Placental epithelial cell (primary cell): ENCODE data around the gene PBRM1. TPM values are rescaled to one million over a fixed set of nuclear protein-coding genes. Genes with fewer than 3 reads are reported as not detected.

Source experiments
- small RNA-seq: library from RNA; depleted of rRNA; stranded (forward); fragments of <200 nt; gene quantifications from one replicate; pipeline ENCODE3, GENCODE V24; 2012
- total RNA-seq: library from RNA; depleted of rRNA; stranded (reverse); fragments of >200 nt; gene quantifications from 2 replicates; pipeline ENCODE4 v1.2.3, GENCODE V29; 2012

Gene PBRM1
- total RNA-seq, result 70.3 and 83.8 TPM in 2 replicates

DNA sequence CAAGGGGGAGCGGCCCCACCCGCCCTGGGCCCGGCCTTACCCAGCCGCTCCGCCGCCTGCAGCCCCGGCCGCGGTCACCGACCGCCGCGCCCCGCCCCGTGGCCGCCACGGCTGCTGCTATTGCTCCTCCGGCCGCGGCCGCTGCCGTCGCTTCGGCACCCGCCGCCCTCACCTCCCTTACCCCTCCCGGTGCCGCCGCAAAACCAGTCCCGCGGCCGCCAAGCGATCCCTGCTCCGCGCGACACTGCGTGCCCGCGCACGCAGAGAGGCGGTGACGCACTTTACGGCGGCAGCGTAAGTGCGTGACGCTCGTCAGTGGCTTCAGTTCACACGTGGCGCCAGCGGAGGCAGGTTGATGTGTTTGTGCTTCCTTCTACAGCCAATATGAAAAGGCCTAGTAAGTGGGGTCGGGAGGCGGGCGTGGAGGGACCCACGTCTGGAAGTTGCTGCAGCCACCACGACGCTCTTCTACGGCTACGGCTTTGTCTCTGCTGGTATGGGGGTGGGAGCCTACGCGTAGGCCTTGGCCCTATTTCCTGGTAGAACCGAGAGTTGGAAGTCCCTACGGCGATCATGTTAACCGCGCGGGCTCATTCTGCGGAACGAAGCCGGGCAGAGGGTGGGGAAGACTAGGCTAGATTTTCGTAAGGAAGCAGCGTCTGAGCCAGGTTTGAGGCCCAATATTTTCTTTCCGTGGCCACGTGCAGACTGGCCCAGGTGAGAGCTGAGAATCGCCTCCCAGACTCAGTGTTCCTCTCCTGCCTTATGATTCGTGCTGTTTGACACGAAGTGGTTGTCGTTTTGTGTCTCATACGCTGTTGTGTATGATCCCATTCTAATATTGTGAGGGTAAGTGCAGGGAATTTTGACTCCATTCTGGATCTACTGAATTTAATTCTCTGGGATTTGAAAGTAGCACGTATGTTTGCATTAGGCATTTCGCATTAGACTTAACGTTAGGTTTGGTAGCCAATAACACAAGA is at the start of gene PBRM1, which contains the start of gene GNL3:
Gene PBRM1 (minus strand): TSS at position 205 of the 983 bp plus-strand sequence.
Gene GNL3 (plus strand): TSS at position 324 of the 983 bp plus-strand sequence. CDS start 61 bp downstream, at position 385.

DNA sequence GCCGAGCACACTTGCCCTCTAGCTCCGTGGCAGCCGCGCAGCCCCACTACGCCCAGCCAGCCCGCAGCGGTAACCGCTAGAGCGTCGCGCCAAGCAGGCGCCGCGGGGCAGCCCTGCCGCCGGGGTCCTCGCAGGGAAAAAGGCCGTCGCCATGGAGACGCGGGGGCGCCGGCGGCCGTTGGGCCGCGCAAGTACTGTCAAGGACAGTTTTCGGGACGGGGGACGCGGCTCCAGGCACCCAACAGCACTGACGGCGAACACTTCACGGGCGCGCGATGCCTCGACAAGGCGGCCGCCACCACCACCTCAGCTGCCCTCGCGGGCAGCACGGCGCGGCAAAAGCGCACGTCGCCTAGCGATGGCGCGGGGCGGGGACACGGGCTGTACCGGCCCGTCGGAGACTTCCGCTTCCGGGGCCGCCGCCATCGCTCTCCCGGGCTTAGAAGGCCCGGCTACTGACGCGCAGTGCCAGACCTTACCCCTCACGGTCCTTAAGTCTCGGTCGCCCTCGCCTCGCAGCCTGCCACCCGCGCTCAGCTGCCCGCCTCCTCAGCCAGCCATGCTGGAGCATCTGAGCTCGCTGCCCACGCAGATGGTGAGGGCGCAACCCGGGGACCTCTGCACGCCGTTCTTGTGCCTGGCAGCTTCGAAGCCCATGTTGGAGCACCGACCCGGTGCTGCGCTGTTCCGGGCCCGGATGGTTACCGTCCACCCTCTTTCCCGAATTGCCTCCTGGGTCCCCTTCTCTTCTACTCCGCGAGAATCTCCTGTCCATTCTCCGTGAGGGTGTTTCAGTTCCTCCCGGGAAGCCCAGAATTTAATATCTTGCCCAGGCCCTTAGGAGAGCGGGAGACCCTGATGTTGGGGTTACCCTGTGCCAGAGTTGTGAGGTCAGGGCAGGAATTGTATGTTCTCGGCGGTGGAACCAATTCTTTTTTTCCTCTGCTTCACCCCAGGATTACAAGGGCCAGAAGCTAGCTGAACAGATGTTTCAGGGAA is 20.3 kb upstream of the PBRM1 start, which contains the start of the genes GLT8D1 and SPCS1:
Gene GLT8D1 (minus strand): TSS at position 104 of the 999 bp plus-strand sequence. CDS start 5,331 bp downstream, outside the sequence.
Gene SPCS1 (plus strand): TSS at position 419 of the 999 bp plus-strand sequence. CDS start 141 bp downstream, at position 560.

DNA sequence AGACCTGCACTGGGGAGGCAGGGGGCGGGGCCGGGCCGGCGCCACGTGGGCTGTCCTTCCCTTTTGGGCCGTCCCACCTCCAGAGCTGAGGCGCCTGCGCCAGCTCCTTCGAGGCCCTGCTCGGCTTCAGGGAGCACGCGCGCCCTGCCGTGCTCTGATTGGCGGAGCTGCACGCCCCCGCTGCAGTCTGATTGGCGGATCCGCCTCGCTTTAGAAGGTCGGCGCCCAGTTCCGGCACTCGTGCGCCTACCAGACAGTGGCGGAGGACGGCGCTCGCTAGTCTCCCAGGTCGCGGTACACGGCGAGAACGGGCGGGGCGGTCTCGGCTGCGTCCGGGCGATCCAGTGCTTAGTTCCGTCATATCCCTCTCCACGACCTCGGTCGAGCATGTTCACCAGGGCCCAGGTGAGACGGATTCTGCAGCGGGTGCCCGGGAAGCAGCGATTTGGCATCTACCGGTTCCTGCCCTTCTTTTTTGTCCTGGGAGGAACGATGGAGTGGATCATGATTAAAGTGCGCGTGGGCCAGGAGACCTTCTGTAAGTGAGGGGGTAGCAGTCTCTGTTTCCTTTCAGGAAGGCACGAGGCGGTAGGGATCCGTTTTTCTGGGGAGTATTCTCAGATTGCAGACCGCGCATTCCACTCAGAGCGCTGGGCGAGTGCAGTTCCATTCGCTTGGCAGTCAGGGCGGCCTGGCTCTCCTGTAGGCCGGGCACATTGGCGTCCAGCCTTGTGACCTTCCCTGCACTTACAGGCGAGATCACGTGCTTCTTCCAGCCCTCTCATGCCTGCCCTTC is 149.1 kb downstream of the PBRM1 start, which contains the start of gene UQCC5:
Gene UQCC5 (plus strand): TSS at position 237 of the 796 bp plus-strand sequence. CDS start 151 bp downstream, at position 388.

DNA sequence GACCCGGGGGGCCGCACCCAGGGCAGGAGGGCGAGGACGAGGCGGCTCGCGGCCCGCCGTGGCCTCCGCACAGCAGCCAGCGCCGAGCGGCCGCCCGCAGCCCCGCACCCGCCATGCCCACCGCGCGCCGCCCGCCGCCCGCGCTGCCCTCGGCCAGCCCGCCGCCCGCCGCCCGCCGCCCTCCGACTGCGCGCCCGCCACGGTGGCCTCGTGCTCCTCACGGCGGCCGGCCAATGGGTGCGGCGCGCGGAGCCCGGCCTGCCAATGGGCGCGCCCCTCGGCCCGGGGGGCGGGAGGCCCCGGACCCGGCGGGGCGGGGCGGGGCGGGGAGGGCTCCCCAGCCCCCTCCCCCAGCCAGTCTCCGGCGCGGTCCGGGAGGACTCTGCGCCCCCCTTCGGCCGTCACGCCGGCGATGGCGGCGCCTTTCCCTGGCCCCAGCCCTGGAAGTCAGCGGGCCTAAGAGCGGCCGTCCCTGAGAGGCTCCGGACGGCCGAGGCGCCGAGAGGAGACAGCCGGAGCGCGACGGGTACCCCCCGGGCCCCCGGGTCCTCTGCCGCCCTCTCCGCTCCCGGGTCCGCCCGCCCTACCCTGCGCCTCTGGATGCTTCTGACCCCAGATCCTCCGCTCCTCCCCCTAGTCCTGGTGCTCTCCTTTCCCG is 152.0 kb downstream of the PBRM1 start, which contains the start of gene NT5DC2:
Gene NT5DC2 (minus strand): TSS at position 235 of the 658 bp plus-strand sequence. CDS start 120 bp downstream, at position 115.

Small RNAs within 50 kb of the gene (small RNA-seq; reads per million reads assigned to genes)
- gene AC006254.2, result not detected
- 13,094 reads per million, percentile 100 among the genes with 10 or more reads in this experiment for gene RF00569
- not detected for gene RF01183
- gene RNU6-856P, result not detected
- not detected for gene RNU6ATAC16P
- gene SNORD19, result not detected
- gene SNORD19B, result not detected
- gene SNORD69, result 661 reads per million, percentile 99 among the genes with 10 or more reads in this experiment

Other genes starting within 250 kb of the PBRM1 start
- gene SEMA3G, start 240.8 kb downstream of the PBRM1 start, total RNA-seq, result not detected in 2 replicates
- 2.2 and 3.5 TPM in 2 replicates for gene TNNC1, start 231.9 kb downstream of the PBRM1 start, total RNA-seq
- 66.2 and 93.0 TPM in 2 replicates for gene NISCH, start 230.3 kb downstream of the PBRM1 start, total RNA-seq
- gene STAB1, start 190.6 kb downstream of the PBRM1 start, total RNA-seq, result 0.22 and 0.39 TPM in 2 replicates
- gene NT5DC2, start 152.1 kb downstream of the PBRM1 start, total RNA-seq, result 113 and 281 TPM in 2 replicates
- 1.3 and 9.0 TPM in 2 replicates for gene UQCC5, start 149.3 kb downstream of the PBRM1 start, total RNA-seq
- gene GNL3, start 119 bp upstream of the PBRM1 start, total RNA-seq, result 71.1 and 72.2 TPM in 2 replicates
- gene GLT8D1, start 19.9 kb upstream of the PBRM1 start, total RNA-seq, result 105 and 164 TPM in 2 replicates
- 94.6 TPM in 2 replicates for gene SPCS1, start 20.2 kb upstream of the PBRM1 start, total RNA-seq
- gene NEK4, start 85.0 kb upstream of the PBRM1 start, total RNA-seq, result 16.1 and 18.0 TPM in 2 replicates
- not detected in 2 replicates for gene ITIH1, start 91.7 kb upstream of the PBRM1 start, total RNA-seq
- gene ITIH3, start 108.9 kb upstream of the PBRM1 start, total RNA-seq, result not detected in 2 replicates
- 2.0 and 6.7 TPM in 2 replicates for gene ITIH4, start 144.8 kb upstream of the PBRM1 start, total RNA-seq
- gene MUSTN1, start 149.1 kb upstream of the PBRM1 start, total RNA-seq, result 0.79 TPM in 1 of 2 replicates, not detected in the other
- 9.8 and 19.4 TPM in 2 replicates for gene STIMATE, start 211.6 kb upstream of the PBRM1 start, total RNA-seq